Stomach (tissue), 4 donors: ENCODE measurements around the gene MYLK2.

ENCODE experiments used
- EP300 ChIP-seq: sonication (generic); formaldehyde crosslinking; IDR thresholded peaks from one replicate; pipeline ENCODE4 v1.6.1; 2017; ENCODE audit warnings: antibody characterized with exemption
- POLR2A ChIP-seq, 4 donors: fragments of 450-650 bp; IDR thresholded peaks; one replicate each; pipeline ENCODE4 v1.6.1; 2016; ENCODE audit warnings: antibody characterized with exemption in 4 of 4, control low read depth in 2 of 4, mild to moderate bottlenecking in 1 of 4, moderate library complexity in 1 of 4
- POLR2AphosphoS5 ChIP-seq, 3 donors: sonication (generic); formaldehyde crosslinking; IDR thresholded peaks; one replicate each; pipeline ENCODE4 v1.6.1; 2016; ENCODE audit warnings: antibody characterized with exemption in 3 of 3
- TF ChIP-seq, protein P1 (sequence below), 7 experiments: fragments of 450-650 bp in 4 of 7; fragments of 200-600 bp in 3 of 7; sonication (generic) in 3 of 7; IDR thresholded peaks; one replicate each; pipeline ENCODE4 v1.5.1; 2016 to 2019; ENCODE audit warnings: antibody characterized with exemption in 7 of 7, control low read depth in 2 of 7, mild to moderate bottlenecking in 1 of 7

DNA sequence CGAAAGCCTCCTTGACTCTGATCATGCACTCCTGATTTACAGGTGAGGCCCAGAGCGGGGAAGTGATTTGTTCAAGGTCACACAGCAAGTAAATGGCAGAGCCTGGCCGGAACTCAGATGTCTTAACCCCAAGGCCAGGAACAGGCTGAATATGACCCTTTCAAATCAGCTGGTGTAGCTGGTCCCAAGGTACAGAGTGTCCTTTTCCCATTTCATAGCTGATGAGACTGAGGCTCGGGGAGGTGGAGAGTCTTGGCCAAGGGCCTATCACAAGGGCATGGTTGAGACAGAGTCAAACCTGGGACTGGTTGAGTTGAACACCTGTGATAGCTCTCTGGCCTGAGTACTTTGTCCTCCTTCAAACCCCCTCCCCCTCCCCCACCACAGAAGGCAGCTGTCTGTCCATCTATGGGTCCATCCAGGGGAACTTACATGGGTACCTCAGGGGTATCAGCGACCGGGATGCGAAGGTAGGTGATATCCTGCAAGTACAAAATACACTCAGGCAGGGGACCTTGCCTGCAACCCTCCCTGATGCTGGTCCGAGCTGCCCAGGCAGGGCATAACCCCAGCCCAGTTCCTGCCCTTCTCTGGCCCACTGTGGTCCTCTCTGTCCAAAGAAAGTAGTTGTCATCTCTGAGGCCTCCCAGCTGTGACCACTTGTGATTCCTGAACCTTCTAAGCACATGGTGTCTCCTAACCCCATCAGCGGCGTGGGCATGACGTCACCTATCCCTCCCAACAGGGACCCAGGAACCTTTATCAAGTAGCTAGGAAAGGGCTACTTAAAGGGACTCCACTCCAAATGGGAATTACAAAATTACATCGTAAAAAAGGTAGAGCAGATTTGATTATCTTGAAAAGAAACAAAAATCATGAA lies 45.6 kb downstream of the MYLK2 start:
- TF ChIP-seq, protein P1, sequence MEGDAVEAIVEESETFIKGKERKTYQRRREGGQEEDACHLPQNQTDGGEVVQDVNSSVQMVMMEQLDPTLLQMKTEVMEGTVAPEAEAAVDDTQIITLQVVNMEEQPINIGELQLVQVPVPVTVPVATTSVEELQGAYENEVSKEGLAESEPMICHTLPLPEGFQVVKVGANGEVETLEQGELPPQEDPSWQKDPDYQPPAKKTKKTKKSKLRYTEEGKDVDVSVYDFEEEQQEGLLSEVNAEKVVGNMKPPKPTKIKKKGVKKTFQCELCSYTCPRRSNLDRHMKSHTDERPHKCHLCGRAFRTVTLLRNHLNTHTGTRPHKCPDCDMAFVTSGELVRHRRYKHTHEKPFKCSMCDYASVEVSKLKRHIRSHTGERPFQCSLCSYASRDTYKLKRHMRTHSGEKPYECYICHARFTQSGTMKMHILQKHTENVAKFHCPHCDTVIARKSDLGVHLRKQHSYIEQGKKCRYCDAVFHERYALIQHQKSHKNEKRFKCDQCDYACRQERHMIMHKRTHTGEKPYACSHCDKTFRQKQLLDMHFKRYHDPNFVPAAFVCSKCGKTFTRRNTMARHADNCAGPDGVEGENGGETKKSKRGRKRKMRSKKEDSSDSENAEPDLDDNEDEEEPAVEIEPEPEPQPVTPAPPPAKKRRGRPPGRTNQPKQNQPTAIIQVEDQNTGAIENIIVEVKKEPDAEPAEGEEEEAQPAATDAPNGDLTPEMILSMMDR (IDR thresholded peaks at IDR 0.05) = no peak
- TF ChIP-seq POLR2A (IDR thresholded peaks at IDR 0.05) (no peak), EP300 (no peak), POLR2AphosphoS5 (IDR thresholded peaks at IDR 0.05) (no peak)
